Measurements from ENCODE around the gene ALPL.

The ALPL gene

GRCh38 chr1:21594935-21595897 is 86.0 kb downstream of the ALPL start:
- FAIRE-seq = no peak
- TF ChIP-seq POLR2A (IDR thresholded peaks at IDR 0.05; ENCODE audit: low read depth, low read length) = no peak
- DNase-seq (ENCODE audit: insufficient read length, low spot score) = peak; percentile 46

DNA sequence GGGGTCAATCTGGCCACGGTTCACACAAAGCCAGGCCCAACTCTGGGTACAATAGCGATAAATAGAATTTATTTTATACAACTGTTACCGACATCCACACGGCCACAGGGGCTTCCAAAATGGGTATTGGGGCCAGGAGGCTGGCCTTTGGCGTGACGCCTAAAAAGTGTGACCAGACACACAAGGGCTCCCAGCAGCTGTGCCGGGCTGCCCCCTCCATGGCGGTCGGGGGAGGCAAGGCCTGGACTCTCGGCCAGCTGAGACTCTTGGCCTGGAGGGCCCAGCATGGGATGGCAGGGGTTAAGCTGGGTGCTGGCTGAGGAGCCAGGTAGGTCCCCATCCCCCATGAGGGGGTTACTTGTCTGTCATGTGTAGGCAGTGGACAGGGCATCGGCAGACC is 87.0 kb downstream of the ALPL start:
- TF ChIP-seq POLR2A (IDR thresholded peaks at IDR 0.05; ENCODE audit: low read depth, low read length) = no peak
- DNase-seq (ENCODE audit: insufficient read length, low spot score) (no peak), FAIRE-seq (no peak)

DNA sequence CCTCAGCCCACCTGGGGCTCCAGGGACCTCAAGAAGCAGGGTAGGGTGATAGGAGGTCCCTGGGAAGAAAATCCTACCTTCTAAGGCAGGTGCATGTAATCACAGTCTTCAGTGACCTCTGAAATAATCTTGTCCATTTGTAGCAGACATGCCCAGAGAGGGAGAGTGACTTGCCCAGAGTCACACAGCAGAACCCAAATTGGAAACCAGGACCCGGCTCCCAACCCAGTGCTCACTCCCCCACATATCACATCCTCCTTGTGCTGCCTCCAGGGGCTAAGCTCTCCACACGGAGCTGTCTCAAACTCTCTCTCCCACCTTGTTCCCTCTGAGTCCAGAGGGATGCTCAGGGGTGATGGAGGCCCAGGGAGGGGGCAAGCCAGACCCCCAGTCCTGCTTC is 87.4 kb downstream of the ALPL start:
- no peak for FAIRE-seq
- TF ChIP-seq POLR2A (IDR thresholded peaks at IDR 0.05; ENCODE audit: low read depth, low read length) = no peak
- no peak for DNase-seq (ENCODE audit: insufficient read length, low spot score)

GRCh38 chr1:21597753-21598152 is 88.5 kb downstream of the ALPL start:
- FAIRE-seq = no peak
- no peak for DNase-seq (ENCODE audit: insufficient read length, low spot score)
- no peak for TF ChIP-seq POLR2A (IDR thresholded peaks at IDR 0.05; ENCODE audit: low read depth, low read length)

- TF ChIP-seq POLR2A (IDR thresholded peaks at IDR 0.05; ENCODE audit: low read depth, low read length) = no peak
- no peak for FAIRE-seq
- DNase-seq (ENCODE audit: insufficient read length, low spot score) = no peak
Observed at GRCh38 chr1:21598417-21598816, 89.2 kb downstream of the ALPL start.

- FAIRE-seq (no peak), DNase-seq (ENCODE audit: insufficient read length, low spot score) (no peak)
- TF ChIP-seq POLR2A (IDR thresholded peaks at IDR 0.05; ENCODE audit: low read depth, low read length) = no peak
Observed at GRCh38 chr1:21598904-21599303, 89.7 kb downstream of the ALPL start.

- no peak for DNase-seq (ENCODE audit: insufficient read length, low spot score)
- no peak for FAIRE-seq
- TF ChIP-seq POLR2A (IDR thresholded peaks at IDR 0.05; ENCODE audit: low read depth, low read length) = no peak
Observed at GRCh38 chr1:21599402-21599801, 90.2 kb downstream of the ALPL start.

DNA sequence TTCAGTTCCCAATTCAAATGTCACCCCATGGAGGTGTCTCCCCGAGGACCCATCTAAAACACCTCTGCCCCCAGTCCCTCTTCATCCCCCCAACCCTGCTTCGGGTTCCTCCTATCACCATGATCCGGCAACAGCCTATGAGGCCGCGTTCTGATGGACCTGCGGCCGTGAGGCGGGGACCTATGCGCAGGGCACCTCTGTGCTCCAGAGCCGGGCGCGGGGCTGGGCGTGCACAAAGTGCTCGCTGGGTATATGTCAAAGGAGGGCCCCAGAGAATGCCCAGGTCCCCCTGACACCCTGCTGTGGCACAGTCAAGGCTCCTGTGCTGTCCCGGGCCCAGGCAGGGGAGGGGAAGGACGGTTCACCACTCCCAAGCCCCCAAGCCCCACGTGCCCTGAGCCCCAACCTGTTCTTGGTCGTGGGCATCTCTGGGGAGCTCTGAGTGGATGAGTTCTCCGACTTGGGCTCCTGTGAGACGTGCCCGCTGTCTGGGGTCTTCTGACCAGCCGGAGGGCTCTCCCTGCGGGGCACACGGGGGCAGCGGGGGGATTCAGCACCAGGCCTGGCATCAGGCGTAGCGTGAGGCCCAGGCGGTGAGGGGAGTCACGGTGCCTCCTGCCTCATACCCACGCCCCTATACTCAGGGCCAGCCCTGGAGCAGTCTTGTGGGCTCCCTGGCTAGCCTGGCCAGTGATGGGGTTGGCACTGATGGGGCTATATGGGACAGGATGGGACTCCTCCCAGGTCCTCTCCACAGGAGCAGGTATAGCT is 92.2 kb downstream of the ALPL start:
- FAIRE-seq (no peak), DNase-seq (ENCODE audit: insufficient read length, low spot score) (no peak)
- no peak for TF ChIP-seq POLR2A (IDR thresholded peaks at IDR 0.05; ENCODE audit: low read depth, low read length)

DNA sequence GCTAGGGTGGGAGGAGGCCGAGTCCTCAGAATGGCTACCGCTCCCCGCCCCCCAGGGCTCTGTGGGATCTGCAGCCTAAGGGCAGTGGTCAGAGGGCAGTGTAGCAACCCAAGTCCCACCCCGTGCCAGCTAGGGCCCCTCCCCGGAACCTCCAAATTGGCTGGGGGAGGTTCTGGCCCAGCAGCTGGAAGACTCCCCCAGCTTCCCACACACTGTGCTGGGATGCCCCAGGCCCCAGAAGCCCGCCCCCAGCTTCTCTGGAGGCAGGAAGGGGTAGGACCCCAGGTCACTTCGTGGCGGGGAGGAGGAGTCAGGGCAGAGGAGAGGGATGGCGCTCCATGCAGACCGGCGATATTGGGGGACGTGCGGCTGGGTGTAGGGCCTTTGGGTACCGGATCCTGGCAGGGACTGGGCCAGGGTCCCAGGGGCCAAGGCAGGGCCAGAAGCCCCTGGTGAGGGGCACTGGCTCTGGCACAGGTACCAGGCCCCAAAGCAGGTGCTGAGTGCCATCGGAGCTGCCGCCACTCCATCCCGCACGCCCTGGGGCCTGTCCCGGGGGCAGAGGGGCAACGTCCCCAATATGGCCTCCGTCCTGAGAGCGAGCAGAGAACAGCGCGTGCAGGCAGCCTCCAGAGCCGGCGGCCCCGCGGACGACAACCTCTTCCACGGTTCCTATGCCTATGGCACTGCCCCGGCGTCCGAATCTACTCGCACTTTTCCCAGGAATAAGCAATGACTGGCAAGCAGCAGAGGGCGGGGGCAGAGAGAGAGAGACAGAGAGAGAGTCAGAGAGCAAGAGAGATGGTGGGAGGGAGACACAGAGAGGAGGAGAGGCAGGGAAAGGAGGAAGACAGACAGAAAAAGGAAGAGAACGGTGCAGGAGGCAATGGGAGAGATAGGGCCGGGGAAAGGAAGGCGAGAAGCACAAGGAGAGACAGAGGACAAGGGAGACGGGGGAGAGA is 94.2 kb downstream of the ALPL start:
- no peak for DNase-seq (ENCODE audit: insufficient read length, low spot score)
- no peak for FAIRE-seq
- no peak for TF ChIP-seq POLR2A (IDR thresholded peaks at IDR 0.05; ENCODE audit: low read depth, low read length)

- FAIRE-seq = no peak
- no peak for TF ChIP-seq POLR2A (IDR thresholded peaks at IDR 0.05; ENCODE audit: low read depth, low read length)
- DNase-seq (ENCODE audit: insufficient read length, low spot score) = no peak
Observed at GRCh38 chr1:21604208-21604957, 95.2 kb downstream of the ALPL start.

GRCh38 chr1:21605012-21605715 is 95.9 kb downstream of the ALPL start:
- no peak for TF ChIP-seq POLR2A (IDR thresholded peaks at IDR 0.05; ENCODE audit: low read depth, low read length)
- DNase-seq (ENCODE audit: insufficient read length, low spot score) (no peak), FAIRE-seq (no peak)

DNA sequence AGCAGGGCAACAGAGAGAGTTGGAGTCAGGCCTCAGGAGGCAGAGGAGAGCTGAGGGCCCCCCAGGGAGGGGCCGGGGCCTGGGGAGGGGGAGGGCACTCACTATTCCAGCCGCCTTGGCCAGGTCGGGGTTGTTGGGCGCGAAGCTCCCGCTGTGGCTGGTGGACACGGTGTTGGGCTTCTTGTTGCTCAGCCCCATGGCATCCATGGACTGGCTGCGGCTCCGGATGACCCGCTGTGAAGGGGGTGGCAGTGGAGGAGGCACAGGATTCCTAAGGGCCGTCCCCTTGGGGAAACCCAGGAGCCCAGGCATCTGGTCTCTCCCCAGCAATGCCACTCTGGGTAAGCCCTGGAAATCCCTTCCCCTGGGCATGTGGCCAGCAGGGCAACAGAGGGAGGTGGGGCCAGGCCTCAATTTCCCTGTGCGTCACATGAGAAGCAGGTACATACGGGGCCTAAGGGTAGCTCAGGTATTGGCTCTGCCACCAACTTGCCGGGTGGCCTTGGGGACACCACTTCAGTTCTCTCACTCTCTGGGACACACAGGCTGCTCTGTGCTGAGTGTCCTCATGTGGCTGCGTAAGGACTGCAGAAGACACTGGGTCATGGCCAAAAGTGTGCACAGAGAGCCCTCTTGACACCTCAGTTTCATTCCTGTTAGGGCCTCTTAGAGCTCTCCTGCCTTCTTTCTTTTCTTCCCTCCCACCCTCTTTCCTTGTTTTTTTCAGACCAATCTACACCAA is 96.9 kb downstream of the ALPL start:
- TF ChIP-seq POLR2A (IDR thresholded peaks at IDR 0.05; ENCODE audit: low read depth, low read length) = no peak
- DNase-seq (ENCODE audit: insufficient read length, low spot score) (no peak), FAIRE-seq (no peak)

Measured in H54 (cell line).